GM04504 (cell line): ENCODE results near the gene OGFOD2.

Source experiments
- DNase-seq: peaks from one replicate; pipeline ENCODE4 v3.0.0-alpha.2; 2012; ENCODE audit warnings: low read depth

OGFOD2 gene

GRCh38 chr12:122989225-122989839 lies 14.3 kb downstream of the OGFOD2 start:
- no peak for DNase-seq

DNA sequence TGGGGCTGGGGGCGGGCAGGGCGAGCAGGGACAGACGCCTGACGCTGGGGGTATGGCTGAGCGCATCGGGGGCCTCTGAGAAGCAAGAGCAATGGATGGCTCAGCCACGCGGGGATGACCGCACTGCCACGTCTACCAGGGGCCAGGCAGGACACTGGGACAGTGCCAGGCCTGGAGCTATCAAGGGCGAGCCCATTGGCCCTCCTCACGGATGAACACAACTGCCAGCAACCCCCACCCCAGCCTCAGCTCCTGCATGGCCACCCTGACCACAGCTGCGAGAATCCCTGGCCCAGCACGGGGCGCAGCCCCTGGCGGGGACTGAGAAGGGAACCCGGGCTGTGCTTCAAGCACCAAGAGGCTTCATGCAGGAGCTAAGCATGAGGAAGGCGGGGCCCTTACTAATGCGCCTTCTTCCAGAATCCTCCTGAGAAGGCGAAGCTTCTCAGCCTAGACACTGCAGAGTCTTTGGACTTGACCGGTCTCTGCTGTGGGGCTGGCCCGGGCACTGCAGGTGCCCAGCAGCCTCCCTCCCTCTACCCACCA lies 14.9 kb downstream of the OGFOD2 start:
- DNase-seq = no peak

GRCh38 chr12:122990561-122990960 lies 15.5 kb downstream of the OGFOD2 start:
- DNase-seq = no peak

- DNase-seq = no peak
Measured at GRCh38 chr12:122990961-122991622, 16.0 kb downstream of the OGFOD2 start.

GRCh38 chr12:122991623-122992275 lies 16.7 kb downstream of the OGFOD2 start:
- DNase-seq = no peak

DNA sequence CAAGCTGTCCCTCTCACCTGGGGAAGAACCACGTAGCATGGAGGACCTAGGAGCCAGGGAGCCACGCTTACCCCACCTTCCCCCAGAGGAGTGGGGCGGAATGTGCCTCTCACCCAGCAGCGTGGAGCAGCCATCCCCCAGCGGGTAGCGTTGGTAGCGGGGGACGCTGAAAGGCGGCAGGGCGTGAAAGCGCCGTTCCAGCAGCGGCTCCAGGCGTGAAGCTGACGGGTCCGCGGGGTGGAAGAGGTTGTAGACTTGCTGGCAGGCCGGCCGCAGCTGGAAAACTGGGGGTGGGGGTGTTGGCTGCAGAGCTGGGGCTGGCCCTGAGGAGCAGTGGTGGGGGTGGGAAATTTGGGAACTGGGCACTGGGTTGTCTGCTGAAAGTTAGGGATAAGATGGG lies 17.3 kb downstream of the OGFOD2 start:
- DNase-seq = no peak

DNA sequence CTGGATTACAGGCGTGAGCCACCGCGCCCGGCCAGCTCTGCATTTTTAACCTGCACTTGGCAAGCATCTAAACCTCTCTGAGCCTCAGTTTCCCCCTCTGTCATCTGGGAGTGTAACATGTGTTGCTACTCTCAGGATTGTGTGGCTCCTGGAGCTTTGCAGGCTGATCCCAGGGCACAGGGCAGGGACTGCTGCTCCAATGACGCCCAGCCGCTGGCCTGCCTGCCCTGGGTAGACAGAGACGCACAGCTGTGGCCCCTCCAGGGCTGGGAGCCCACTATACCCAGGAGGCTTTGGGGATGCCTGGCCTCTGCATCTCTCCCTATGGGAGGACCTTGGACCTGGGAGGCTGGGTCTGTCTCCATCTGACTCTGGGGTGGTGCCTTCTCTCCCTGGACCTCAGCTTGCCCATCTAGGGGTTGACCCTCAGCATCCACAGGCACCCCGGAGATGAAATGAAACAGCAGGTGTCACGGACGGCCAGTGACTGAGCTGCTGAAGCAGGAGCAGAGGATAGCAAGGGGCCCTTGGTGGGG lies 19.2 kb downstream of the OGFOD2 start:
- no peak for DNase-seq

- DNase-seq = no peak
Measured at GRCh38 chr12:122994781-122995502, 19.9 kb downstream of the OGFOD2 start.

DNA sequence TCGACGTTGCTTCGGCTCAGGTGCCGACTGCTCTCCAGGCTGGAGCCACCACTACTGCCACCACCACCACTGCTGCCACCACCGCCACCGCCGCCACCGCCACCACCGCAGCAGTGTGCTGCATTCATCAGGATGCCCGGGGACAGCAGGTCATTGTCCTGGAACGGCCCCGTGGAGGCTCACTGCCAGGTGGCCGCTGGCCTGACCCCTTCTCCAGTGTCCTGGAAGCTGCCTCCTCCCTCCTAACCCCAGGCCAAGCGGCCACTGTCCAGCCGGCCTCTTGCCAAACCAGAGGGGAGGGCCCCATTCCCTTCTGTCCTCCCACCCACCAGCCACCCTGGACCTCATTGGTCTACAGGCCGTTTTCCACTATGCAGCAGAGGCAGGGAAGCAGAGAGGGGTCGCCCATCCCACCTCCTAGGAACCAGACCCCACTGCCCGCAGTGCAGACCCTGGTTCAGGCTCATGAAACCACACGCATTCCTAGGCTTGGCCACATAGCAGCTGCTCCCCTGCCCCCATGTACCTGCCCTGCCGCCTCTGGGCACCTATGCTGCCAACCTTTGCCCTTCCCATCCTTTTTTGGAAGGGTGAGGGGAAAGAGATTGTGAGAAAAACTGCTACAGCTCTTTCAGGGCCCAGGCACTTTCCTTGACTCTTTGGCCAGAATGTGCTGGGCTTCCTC lies 20.6 kb downstream of the OGFOD2 start:
- no peak for DNase-seq

- no peak for DNase-seq
Measured at GRCh38 chr12:122996188-122996601, 21.2 kb downstream of the OGFOD2 start.

- no peak for DNase-seq
Measured at GRCh38 chr12:122996621-122997342, 21.7 kb downstream of the OGFOD2 start.

GRCh38 chr12:122997343-122998250 lies 22.6 kb downstream of the OGFOD2 start:
- no peak for DNase-seq

DNA sequence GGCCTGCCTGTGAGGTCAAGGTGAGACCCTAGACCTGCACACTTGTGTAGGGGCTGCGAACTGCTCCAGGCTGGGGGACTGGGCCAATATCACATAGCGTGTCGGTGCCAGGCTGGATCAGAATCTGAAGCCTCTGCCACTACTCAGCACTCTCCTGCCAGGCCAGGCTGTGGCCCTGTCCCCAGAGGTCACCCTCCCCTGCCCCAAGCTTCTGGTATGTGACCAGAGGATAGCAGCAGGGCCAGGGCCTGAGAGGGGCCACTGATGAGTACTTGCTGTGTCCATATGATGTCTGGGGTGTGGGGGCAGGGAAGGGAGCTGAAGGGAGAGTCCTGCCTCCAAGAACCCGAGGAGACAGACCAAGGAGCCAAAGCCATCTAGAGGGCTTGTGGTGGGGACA lies 23.3 kb downstream of the OGFOD2 start:
- DNase-seq = no peak

DNA sequence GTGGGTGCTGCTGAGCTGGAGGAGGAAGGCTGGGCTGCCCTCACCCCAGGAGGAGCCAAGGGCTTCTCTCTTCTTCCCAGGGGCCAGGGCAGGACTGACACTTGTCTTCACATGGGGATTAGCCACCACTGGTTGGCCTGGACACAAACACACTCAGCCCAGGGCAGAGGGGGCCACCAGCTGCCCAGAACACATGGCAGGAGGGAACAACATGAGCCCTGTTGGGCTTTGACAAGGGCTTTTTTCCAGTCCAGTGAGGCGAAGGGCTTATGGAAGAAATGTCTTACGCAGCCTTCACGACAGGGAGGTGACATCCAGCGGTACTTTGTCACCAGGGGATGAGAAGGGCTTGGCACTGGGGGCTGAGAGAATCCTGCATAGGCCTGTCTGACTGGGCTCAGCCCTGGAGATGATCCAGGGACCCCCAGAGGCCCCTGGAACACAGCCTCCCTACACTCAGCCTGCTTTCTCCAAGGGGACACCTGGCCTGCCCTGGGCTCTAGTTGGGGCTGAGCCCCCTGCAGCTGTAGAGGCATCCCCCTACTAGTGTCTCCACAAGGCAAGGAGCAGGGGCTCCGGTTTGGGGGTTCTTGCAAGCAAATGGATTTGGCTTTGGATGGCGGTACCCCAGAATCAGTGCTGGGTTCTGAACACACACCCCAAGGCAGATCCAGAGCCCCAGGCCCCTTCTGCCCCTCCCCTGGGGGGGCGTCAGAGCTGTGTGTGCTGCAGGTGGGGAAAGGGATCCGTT lies 24.3 kb downstream of the OGFOD2 start:
- no peak for DNase-seq

- DNase-seq = no peak
Measured at GRCh38 chr12:122999986-123000420, 25.0 kb downstream of the OGFOD2 start.

DNA sequence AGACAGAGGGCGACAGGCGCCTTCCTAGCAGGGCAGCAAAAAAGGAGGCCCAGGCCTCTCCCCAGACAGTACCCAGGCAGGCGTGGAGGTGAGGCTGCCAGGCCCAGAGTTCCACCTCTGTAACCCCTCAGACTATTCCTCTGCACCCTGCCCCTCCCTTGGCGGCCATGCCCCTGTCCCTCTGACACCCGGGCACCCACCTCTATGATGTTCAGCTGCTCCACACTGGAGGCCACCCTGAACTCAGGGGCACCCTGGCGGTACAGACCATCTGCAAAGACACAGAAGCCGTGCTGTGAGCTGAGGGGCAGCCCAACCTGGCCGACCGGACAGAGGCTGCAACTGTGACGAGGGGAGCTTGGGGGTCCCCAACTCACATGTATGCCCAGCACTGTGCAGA lies 25.5 kb downstream of the OGFOD2 start:
- no peak for DNase-seq

DNA sequence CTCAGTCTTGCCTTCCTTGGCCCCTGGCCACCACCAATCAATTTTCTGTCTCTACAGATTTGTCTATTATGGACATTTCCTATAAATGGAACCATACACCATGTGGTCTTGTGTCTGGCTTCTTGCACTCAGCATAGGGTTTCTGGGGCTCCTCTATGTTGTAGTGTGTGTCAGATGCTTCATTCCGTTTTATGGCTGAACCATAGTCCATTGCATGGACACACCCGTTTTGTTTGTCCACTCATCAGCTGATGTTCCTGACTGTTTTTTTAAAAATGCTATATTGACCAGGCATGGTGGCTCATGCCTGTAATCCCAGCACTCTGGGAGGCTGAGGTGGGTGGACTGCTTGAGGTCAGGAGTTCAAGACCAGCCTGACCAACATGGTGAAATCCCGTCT lies 26.4 kb downstream of the OGFOD2 start:
- no peak for DNase-seq

DNA sequence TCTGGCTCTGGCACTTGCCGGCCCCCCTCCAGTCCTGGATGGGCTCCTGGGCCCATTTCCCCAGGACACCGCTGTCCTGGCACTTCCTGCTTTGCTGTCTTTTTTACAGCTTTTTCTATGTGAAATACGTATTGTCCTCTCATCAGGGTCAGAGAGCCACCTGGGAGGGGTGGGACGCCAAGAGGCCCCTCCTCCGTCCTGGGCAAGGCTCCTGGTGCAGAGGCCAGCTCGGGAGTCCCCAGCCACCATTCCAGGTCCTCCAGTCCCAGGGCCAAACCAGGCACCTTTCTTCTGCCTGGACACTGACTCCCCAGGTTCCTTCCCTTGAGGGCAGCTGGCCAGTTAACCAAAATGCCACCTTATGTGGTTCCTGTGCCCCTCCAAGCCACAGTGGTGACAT lies 28.2 kb downstream of the OGFOD2 start:
- no peak for DNase-seq

DNA sequence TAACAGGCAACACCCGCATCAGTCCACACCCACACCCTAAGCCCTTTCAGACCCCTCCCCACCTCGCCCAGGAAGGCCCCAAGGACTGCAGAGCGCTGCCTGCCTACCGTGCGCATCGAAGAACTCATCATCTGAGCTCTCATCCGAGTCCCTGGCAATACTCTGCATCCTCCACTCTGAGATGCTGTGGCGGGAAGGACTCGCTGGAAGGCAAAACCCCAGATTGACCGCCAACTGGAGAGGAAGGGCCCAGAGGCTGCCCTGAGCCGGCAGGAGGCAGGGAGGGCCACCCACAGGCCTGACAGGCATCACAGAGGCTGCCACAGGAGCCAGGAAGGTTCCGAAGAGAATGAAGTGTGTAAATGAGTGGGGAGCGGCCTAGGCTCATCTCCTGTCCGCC lies 29.2 kb downstream of the OGFOD2 start:
- no peak for DNase-seq
